ES-I3 (cell line): ENCODE measurements around the gene MEI4.

Experiments used
- H3K36me3 ChIP-seq: 2 replicates; pipeline ENCODE4 v1.6.1; 2013; ENCODE audit warnings: mild to moderate bottlenecking, low read length, control low read depth, moderate library complexity; ENCODE audit not compliant: insufficient read depth
- H3K4me1 ChIP-seq: 2 replicates; pipeline ENCODE4 v1.6.1; 2013; ENCODE audit warnings: mild to moderate bottlenecking, control low read depth, low read length; ENCODE audit not compliant: insufficient read depth
- H3K9ac ChIP-seq: 2 replicates; pipeline ENCODE4 v1.6.1; 2013; ENCODE audit warnings: low read depth, mild to moderate bottlenecking, low read length, moderate library complexity
- H3K9me3 ChIP-seq: 2 replicates; pipeline ENCODE4 v1.6.1; 2013; ENCODE audit warnings: mild to moderate bottlenecking, low read length, moderate library complexity; ENCODE audit not compliant: control insufficient read depth, insufficient read depth

Gene MEI4, protein sequence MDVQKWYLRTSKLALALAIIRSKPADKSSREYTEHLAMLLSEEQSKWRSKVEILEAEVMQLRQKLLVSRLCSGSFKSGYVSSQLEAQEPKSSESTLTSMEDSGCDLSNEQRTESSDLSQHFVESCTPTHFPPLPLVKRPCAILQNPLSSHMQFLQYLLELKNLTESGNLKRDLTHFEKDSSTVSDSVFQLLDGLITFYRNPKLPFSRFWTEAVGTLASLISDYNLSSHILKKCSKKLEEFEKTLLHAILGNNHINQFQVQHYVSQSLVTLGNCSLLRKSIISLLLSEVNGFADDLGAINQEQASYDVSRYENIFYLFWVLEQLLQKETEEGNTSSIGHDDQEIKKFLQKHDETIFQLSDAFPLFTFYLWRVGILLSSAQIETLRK

GRCh38 chr6:77652739-77653138 lies at the start of gene MEI4:
MEI4 (plus strand) TSS chr6:77653039; CDS start chr6:77690672, 37,633 bp downstream.
- H3K9ac ChIP-seq, result no peak within 1 kb of the TSS
- peaks cover 10% of the 10 kb centered on the region for H3K4me1 ChIP-seq
- no peaks in the 10 kb centered on the region for H3K36me3 ChIP-seq
- H3K9me3 ChIP-seq, result no peaks in the 10 kb centered on the region

- Histone ChIP-seq H3K9ac (no peak overlapping the region), H3K36me3 (no peaks in the 10 kb centered on the region), H3K4me1 (no peaks in the 10 kb centered on the region), H3K9me3 (no peaks in the 10 kb centered on the region)
These were observed 48.4 kb upstream of the MEI4 start for GRCh38 chr6:77604476-77604875.

DNA sequence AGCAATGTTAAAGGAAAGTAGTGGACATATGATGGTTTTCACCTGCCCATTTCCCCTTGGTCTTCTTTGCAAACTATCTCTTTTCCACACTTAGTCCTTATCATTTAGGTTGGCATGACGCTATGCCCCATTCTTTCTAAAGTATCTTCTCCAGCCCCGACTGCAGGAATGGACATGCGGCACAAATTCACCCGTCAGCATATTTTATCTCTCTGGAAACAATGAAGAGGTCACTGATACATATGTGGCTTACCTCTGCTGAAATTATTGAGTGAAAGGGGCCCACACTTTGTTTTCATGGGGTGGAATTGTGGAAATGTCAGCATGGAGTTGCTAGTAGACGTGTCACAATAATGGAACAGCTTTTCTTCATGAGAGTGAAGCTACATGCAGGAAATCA lies 45.8 kb upstream of the MEI4 start:
- H3K4me1 ChIP-seq, result no peaks in the 10 kb centered on the region
- no peak overlapping the region for H3K9ac ChIP-seq
- no peaks in the 10 kb centered on the region for H3K9me3 ChIP-seq
- no peaks in the 10 kb centered on the region for H3K36me3 ChIP-seq

DNA sequence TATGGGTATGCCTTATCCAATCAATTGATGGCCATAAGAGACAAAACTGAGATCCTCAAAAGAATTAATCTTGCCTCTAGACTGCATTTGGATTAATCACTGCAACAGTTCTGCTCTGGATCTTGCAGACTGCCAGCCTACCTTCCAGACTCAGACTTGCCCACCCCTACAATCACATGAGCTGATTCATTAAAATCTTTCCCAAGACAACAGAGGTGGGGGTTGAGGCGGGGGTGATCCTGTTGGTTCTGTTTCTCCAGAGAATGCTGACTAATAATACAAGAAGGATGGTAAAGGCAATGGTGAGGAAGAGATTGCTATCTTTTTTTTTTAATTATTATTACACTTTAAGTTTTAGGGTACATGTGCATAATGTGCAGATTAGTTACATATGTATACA lies 43.7 kb upstream of the MEI4 start:
- no peaks in the 10 kb centered on the region for H3K36me3 ChIP-seq
- no peaks in the 10 kb centered on the region for H3K4me1 ChIP-seq
- H3K9me3 ChIP-seq, result no peaks in the 10 kb centered on the region
- no peak overlapping the region for H3K9ac ChIP-seq

DNA sequence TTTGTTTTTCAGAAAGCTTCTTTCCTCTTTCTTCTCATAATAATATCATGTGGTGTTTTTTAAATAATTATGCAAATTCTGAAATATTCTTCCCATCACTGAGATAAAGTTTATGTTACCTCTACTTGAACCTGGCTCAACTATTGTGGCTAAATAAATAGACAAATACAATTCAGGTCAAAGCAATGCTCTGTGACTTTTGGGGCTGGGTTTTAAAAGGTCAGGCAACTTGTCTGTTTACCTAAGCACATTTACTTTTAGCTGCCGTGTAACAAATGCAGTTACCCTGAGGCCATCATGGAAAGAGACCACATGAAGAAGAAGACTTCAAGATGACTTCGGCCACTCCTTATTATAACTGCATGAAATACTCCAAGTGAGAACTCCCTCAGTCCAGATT lies 33.7 kb upstream of the MEI4 start:
- Histone ChIP-seq H3K4me1 (no peaks in the 10 kb centered on the region), H3K9ac (no peak overlapping the region)

DNA sequence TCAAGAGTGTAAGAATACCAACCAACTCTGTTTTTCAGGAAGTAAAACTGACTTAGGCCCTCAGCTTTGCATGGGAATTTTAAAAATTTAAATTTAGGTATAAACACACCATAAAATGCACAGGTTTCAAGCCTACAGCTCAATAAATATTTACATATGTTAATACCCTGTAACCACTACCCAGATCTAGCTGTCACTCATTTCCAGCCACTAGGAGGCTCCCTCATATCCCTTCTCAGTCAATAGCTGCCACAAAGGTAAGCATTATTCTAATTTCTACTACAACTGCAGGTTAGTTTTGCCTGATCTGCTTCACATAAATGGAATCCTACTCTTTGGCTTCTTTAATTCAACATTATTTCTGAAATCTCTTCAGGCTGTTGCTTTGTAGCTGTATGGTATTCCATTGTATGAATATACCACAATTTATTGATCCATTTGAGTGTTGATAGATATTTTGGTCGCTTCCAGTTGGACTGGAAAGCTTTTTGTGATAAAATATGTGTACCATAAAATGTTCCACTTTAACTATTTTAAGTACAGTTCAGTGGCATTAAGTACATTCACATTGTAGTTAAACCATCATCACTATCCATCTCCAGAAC lies 32.5 kb upstream of the MEI4 start:
- Histone ChIP-seq H3K4me1 (no peaks in the 10 kb centered on the region), H3K9me3 (no peaks in the 10 kb centered on the region), H3K36me3 (no peaks in the 10 kb centered on the region), H3K9ac (no peak overlapping the region)

More for the DNA sequence above, 33.7 kb upstream of the MEI4 start:
- Histone ChIP-seq H3K9me3 (no peaks in the 10 kb centered on the region), H3K36me3 (no peaks in the 10 kb centered on the region)

DNA sequence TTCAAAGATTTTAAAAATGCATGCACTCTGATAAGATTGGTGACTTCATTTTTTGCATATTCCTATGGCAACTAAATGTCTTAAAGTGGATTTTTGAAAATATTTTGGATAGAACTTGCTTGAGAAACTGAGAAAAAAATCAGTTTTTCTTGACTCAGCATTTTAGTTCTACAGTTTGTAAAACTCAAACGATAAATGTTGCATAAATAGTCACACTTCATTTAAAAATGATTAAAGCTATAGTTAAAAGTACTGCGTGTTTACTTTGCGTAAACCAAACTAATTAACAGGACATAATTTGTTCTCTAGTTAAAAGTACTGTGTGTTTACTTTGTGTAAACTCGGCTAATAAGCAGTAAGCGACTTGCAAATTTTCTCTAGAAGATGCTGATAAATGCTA lies 28.3 kb upstream of the MEI4 start:
- Histone ChIP-seq H3K9me3 (no peaks in the 10 kb centered on the region), H3K4me1 (no peaks in the 10 kb centered on the region), H3K36me3 (no peaks in the 10 kb centered on the region), H3K9ac (no peak overlapping the region)

- H3K4me1 ChIP-seq, result no peaks in the 10 kb centered on the region
- H3K36me3 ChIP-seq, result no peaks in the 10 kb centered on the region
These were observed 26.4 kb upstream of the MEI4 start for GRCh38 chr6:77626426-77626825.

DNA sequence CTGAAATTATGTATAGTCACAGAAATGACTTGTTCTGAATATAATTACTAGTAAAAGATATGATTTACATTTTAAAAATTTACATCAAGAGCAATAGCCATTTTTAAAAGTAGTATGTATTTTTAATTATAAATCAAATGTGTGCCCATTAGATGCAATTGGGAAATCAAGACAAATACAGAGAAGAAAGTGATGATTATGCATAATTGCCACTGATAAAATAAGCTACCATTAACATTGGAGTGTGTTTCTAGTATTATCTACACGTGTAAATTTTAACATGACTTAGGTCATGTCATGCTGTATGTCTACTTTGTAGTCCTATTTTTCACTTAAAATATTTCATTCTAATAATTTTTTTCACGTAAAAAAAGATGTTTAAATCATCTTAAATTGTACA lies 22.8 kb upstream of the MEI4 start:
- no peak overlapping the region for H3K9ac ChIP-seq
- H3K4me1 ChIP-seq, result no peaks in the 10 kb centered on the region
- no peaks in the 10 kb centered on the region for H3K9me3 ChIP-seq
- H3K36me3 ChIP-seq, result no peaks in the 10 kb centered on the region

More at GRCh38 chr6:77626426-77626825, 26.4 kb upstream of the MEI4 start:
- Histone ChIP-seq H3K9me3 (no peaks in the 10 kb centered on the region), H3K9ac (no peak overlapping the region)

DNA sequence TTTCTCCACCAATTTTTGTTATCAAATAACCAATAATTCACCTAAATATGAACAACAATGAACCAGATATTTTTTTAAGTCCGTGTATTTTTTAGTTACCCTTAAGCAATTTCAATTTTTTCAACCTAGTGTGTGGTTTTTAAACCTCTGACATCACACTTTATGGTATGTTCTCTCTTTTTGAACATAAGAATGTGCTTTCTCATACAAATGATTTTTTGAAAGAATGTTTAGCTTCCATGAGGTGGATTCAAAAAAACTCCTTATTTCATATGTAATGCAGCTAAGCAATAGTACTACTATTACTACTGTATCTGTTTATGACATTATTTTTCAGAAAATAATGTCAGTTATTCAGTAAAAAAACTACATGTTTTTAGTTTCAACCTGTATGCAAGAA lies 19.4 kb upstream of the MEI4 start:
- Histone ChIP-seq H3K9ac (no peak overlapping the region), H3K36me3 (no peaks in the 10 kb centered on the region), H3K9me3 (no peaks in the 10 kb centered on the region), H3K4me1 (no peaks in the 10 kb centered on the region)

DNA sequence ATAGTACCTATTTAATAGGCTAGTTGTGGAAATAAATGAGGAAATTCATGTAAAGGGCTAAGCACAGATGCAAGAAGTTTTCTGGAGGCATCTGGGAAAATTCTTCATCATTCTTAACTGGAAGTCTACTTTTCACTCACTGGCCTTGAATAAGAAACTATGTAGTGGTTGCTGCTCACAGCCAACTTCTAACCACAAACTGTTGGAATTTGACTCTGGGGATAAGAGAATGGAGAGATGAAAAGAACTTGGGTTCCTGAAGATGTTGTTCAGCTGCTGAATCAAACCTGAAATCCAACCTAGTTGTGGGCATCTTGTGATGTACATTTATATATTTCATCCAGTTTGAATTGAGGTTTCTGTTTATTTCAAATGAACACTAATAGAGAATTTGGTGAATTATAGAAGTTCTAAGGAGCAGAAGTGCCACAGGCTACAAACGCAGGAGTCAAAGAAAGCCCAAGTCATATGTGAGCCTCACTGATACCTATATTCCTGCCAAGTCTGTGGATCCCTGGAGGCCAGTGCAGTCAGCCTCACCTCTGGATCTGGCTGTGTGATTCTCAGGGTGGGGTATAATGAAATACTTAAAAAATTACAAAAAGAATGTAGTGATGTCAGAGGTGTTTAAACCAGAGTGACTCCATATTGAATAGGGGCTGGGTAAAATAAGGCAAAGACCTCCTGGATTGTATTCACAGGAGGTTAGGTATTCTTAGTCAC lies 18.7 kb upstream of the MEI4 start:
- Histone ChIP-seq H3K9ac (no peak overlapping the region), H3K9me3 (no peaks in the 10 kb centered on the region), H3K36me3 (no peaks in the 10 kb centered on the region), H3K4me1 (no peaks in the 10 kb centered on the region)

- no peaks in the 10 kb centered on the region for H3K4me1 ChIP-seq
- no peaks in the 10 kb centered on the region for H3K36me3 ChIP-seq
These were observed 14.6 kb upstream of the MEI4 start for GRCh38 chr6:77638129-77638830.

GRCh38 chr6:77644102-77644705 lies 8.6 kb upstream of the MEI4 start:
- H3K9me3 ChIP-seq, result no peaks in the 10 kb centered on the region
- H3K9ac ChIP-seq, result no peak overlapping the region; the same call in 1 of the 2 replicates
- no peaks in the 10 kb centered on the region for H3K36me3 ChIP-seq
- H3K4me1 ChIP-seq, result peaks cover 9% of the 10 kb centered on the region

More at GRCh38 chr6:77638129-77638830, 14.6 kb upstream of the MEI4 start:
- H3K9me3 ChIP-seq, result no peaks in the 10 kb centered on the region
- H3K9ac ChIP-seq, result no peak overlapping the region

DNA sequence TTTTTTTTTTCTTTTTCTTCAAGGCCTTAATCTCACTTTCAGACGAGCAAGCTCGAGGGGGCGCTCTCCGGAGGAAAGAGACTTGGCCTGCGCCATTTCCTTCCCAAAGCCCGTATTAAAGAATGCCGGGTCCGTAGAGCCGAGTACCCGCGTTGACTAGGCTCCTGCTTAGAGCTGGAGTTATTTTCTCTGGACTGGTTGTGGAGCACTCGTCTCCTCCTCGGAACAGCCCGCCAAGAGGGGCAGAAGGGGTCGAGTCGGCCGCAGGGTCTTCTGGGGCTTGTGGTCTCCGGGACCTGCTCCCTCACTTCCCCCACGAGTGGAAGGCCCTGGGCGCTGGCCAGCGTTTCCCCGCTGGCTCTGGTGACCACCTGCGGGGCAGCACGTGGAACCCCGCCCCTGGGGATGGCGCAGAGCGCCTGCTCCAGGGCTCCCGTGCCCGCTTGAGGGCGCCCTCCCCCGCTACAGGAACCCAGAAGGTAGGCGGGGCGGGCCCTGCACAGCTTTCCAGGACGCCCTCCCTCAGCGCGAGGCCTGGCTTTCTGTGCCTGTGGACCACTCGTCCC lies 2.7 kb upstream of the MEI4 start:
- H3K9me3 ChIP-seq, result no peaks in the 10 kb centered on the region
- no peaks in the 10 kb centered on the region for H3K36me3 ChIP-seq
- H3K4me1 ChIP-seq, result peaks cover 10% of the 10 kb centered on the region
- peak overlapping the region; percentile 47 for H3K9ac ChIP-seq
